ENCODE measurements around the gene KLF9.

Gene KLF9

DNA sequence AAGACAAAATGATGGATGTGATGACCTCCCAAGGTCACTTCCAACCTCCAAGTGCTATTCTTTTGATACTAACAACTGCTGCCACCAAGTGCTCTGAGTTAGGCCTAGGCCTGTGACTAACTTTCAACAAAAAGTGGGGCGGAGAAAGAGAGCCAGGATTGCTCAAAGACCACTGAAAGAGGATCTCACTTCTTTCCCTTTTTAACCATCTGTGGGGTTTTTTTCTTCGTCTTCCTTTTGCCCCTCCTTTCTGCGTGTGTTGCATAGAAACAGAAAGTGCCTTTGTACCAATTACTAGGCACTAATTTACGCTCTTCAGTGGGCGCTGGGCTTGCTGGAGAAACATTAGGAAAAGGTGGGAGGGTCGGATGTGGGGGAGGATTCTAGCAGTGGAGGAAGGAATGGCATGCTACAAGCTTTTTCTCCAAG is 8.0 kb downstream of the KLF9 start:
- in situ Hi-C loops (cut with MboI; ENCODE audit: low sequenced_read_pairs) = loop anchor here (25.0 kb wide), 1 partner anchor 181 kb away; no protein-coding TSS in a partner anchor

DNA sequence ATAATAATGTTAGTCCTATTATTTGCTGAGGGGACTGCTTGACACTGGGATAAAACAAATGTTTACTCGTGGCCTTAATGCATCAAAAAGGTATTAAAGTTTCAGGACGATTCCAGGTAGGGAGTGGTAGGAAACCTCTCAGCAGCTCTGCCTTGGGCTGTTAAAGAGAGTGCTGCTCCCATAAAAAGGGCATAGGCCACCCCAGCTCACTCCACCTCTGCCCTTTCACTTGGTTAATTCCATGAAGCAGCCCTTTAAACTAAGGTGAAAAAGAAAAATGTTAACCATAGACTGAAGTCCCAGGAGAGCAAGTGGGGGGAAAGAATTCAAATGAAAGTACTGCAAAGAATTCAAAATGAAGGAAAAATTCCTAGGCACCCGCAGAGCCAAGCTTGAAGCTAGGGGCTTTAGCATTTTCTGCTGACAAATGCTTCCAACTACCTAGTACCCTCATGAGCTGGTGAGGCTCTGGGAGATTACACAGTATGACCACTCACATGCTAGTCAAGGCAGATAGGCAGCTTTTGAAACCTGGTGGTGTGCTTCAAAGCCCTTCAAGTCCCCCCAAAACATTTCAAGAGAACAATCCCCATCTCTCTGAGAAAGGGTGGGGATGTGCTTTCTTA is 8.5 kb downstream of the KLF9 start:
- in situ Hi-C loops (cut with MboI; ENCODE audit: low sequenced_read_pairs) = loop anchor here (25.0 kb wide), 1 partner anchor 181 kb away; no protein-coding TSS in a partner anchor

DNA sequence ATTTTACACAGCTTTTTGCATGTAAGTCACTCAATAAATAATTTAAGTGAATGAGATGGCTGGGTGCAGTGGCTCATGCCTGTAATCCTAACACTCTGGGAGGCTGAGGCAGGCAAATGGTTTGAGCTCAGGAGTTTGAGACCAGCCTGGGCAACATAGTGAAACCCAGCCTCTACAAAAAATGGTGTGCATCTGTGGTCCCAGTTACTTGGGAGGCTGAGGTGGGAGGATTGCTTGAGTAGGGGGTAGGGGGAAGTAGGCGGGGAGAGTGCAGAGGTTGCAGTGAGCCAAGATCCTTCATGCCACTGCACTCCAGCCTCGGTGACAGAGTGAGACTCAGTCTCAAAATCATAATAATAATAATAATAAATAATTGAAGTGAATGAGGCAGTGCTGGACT is 10.2 kb downstream of the KLF9 start:
- in situ Hi-C loops (cut with MboI; ENCODE audit: low sequenced_read_pairs) = loop anchor here (25.0 kb wide), 1 partner anchor 183 kb away; no protein-coding TSS in a partner anchor

DNA sequence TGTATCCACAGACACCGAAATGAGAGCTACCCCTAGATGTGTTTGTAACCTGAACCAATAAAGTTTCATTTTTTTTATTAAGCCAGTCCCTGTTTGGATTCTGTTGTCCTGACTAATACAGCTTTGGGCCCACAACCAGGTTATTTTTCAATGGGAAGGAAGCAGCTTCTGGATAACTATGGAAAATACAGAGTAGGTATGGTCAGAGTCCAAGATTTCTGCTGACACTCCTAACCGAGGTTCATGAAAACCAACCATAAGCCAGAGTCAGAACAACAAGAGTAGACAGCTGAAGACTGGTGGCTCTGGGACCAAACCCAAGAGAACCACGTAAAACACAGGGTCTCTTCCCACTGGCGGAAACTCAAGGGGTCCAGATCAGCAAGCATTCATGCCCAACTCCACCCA is 10.8 kb downstream of the KLF9 start:
- in situ Hi-C loops (cut with MboI; ENCODE audit: low sequenced_read_pairs) = loop anchor here (25.0 kb wide), 1 partner anchor 184 kb away; no protein-coding TSS in a partner anchor

DNA sequence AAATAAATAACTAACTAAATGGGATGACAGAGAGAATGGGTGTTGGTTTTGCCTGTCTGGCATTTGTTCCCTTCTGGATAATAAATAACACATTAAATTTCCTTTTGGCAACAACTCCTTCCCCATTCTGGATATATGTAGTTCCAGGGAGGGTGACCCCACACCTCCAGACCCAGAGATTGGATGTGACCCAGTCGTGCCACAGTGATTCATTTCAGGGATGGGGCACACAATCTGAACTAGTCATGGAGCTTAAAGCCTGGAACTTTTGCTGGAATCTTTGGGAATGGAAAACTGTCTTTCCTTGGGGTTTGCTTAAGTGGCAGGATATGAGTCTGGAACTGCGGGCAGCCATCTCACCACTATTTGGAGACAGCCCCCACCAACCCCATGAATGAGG is 11.3 kb downstream of the KLF9 start:
- in situ Hi-C loops (cut with MboI; ENCODE audit: low sequenced_read_pairs) = loop anchor here (25.0 kb wide), 1 partner anchor 184 kb away; no protein-coding TSS in a partner anchor

DNA sequence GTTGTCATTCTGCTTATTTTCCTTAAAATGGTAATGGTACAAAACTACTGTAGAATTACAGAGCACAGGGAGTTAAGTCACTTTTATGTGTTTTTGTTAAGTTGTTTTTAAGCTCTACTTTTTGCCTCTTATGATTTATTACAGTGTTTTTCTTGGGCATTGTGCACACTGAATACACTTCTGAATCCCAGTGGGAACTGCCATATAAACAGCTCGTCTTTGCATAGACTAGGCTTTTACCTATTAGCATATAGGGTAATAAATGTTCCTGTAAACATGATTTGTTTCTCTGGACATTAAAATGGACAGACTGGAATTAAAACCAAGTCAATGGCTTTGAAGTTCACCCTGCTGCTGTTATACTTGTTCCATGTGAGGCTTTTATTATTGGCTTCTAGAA is 12.2 kb downstream of the KLF9 start:
- in situ Hi-C loops (cut with MboI; ENCODE audit: low sequenced_read_pairs) = loop anchor here (25.0 kb wide), 1 partner anchor 185 kb away; no protein-coding TSS in a partner anchor

DNA sequence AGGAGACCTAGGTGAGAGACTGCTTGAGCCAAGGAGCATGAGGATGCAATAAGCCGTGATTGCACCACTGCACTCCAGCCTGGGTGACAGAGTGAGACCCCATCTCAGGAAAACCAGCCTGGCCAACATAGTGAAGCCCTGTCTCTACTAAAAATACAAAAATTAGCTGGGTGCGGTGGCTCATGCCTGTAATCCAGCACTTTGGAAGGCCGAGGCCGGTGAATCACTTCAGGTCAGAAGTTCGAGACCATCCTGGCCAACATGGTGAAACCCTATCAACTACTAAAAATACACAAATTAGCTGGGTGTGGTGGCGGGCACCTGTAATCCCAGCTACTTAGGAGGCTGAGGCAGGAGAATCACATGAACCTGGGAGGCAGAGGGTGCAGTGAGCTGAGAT is 13.2 kb downstream of the KLF9 start:
- in situ Hi-C loops (cut with MboI; ENCODE audit: low sequenced_read_pairs) = loop anchor here (25.0 kb wide), 1 partner anchor 186 kb away; no protein-coding TSS in a partner anchor

DNA sequence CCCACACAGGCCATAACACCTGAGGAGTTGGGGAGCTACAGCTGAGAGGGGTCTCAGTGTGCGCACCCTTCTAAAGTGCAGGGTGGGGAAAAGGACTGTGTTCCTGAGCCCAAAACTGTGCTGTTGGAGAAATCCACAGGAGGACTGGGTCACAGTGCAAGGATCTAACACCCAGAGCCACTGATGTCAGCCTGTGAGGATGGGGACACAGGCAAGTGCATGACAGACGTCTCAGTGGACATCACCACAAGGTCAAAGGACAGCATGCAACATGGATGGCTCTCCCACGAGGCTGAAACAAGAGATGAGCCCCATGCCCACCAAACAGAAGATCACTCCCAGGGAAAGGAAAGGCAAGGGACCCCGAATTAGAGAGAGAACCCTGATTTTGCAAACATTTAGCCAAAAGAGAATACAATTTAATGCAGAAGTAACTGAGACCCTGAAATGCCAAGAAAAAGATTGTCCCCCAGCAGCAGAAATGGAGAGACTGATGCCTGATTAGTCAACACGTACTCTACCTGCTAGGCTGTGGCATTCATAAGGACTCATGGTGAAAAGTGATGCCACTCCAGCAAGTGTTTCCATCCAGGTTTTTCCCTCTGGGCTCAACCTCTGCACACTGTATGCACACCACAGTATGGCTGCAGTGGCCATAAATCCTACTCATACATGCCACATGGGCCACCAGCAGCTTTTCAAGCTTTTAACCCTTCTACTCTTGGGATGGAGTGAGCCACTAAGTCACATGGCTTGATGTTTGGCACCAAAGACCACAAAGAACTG is 14.2 kb downstream of the KLF9 start:
- in situ Hi-C loops (cut with MboI; ENCODE audit: low sequenced_read_pairs) = loop anchor here (25.0 kb wide), 1 partner anchor 187 kb away; no protein-coding TSS in a partner anchor

DNA sequence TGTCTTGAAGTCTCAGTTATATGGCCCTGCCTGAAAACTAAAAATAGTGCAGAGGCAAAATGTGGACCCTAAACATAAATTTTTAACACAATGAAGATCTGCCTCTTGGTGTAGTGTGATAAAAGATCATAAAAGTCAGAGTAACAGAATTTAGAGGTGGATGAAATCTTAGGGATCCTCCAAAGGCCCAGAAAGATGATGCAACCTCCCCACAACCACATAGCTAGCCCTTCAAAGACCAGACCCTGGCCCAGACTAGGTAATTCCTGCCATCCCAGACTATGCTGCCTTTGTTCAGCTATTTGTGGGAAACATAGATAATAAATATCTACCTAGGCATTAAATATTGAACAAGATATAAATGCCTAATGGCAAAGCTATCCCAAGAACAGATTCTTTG is 15.3 kb downstream of the KLF9 start:
- in situ Hi-C loops (cut with MboI; ENCODE audit: low sequenced_read_pairs) = loop anchor here (10.0 kb wide), 1 partner anchor 64 kb away; no protein-coding TSS in a partner anchor

DNA sequence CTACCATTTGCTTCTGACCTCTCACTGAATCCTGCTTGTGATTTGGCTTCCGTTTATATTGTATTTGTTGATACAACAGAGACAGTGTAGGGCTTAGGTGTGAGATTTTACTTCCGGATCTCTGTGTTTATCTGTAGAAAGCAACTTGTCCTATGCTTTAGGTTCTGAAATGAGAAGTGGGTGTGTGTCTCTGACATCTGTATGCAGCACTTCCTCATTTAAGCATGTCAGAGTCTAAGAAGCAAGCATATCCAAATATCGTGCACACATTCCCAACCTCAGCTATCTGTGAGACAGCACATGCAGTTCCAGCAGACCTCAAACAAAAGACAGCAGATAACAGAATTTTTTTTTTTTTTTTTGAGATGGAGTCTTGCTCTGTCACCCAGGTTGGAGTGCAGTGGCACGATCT is 16.3 kb downstream of the KLF9 start:
- in situ Hi-C loops (cut with MboI; ENCODE audit: low sequenced_read_pairs) = loop anchor here (10.0 kb wide), 1 partner anchor 63 kb away; no protein-coding TSS in a partner anchor

DNA sequence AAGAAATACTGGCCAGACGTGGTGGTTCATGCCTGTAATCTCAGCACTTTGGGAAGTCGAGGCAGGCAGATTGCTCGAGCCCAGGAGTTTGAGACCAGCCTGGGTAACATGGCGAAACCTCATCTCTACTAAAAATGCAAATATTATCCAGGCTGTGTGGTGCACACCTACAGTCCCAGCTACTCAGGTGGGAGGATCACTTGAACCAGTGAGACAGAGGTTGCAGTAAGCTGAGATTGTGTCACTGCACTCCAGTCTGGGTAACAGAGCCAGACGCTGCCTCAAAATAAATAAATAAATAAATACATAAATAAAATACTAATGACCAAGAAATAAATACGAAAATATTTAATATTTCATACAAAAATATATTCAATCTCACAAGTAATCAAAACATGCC is 18.8 kb downstream of the KLF9 start:
- in situ Hi-C loops (cut with MboI; ENCODE audit: low sequenced_read_pairs) = loop anchor here (10.0 kb wide), 1 partner anchor 61 kb away; no protein-coding TSS in a partner anchor

DNA sequence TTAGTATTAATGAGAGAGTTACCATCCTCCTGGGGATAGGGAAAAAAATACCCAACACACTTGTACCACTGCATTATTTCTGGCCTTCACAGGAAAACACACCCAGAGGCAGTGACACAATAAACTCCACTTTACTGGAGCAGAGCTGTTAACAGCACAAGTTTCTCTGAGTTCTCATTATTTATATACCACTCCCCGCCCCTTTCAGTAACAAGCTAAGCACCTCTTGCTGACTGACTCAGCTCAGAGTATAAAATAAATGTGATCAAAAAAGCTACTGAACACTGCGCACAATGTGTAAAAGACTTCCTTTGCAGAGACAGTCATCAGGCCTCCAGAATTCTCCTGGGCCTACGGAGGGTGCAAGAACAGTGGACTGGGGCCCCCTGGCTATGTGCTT is 21.6 kb downstream of the KLF9 start:
- in situ Hi-C loops (cut with MboI; ENCODE audit: low sequenced_read_pairs) = loop anchor here (10.0 kb wide), 1 partner anchor 58 kb away; no protein-coding TSS in a partner anchor

DNA sequence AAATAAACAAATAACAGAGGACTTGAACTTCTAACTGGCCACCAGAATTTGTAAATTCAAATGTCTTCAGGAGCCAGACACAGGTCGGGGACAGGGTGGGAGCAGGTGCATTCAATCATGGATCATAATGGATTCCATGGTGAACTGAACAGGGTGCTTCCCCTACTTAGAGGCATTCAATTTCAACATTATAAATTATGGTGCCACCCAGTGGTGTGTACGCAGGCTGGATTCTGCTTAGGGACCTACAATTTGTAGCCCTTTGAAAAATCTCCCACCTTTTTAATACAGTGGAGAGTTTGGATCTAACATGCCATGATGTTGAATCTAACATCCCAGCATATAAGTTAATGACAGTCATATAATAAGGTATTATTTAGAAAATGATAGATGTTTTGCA is 22.3 kb downstream of the KLF9 start:
- in situ Hi-C loops (cut with MboI; ENCODE audit: low sequenced_read_pairs) = loop anchor here (10.0 kb wide), 1 partner anchor 57 kb away; no protein-coding TSS in a partner anchor

DNA sequence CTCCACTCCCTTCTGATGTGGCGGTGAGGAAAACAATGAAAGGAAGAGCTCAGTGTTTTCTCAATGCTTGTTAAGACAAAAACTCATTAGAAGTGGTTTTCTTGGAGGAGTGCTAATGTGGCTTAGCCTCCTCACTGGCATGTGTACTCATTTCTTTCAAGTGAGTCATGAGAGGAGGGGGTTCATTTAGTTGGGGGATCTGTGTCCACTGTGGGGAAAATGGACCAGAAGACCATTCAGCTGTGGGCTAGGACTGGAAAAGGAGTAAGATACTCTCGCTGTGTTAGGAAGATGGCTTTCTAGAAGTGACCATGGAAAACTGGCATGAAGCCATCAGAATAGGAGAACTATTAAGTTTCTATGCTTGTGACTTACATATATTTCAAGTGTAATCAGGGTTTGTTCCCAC is 23.5 kb downstream of the KLF9 start:
- in situ Hi-C loops (cut with MboI; ENCODE audit: low sequenced_read_pairs) = loop anchor here (10.0 kb wide), 1 partner anchor 56 kb away; no protein-coding TSS in a partner anchor

DNA sequence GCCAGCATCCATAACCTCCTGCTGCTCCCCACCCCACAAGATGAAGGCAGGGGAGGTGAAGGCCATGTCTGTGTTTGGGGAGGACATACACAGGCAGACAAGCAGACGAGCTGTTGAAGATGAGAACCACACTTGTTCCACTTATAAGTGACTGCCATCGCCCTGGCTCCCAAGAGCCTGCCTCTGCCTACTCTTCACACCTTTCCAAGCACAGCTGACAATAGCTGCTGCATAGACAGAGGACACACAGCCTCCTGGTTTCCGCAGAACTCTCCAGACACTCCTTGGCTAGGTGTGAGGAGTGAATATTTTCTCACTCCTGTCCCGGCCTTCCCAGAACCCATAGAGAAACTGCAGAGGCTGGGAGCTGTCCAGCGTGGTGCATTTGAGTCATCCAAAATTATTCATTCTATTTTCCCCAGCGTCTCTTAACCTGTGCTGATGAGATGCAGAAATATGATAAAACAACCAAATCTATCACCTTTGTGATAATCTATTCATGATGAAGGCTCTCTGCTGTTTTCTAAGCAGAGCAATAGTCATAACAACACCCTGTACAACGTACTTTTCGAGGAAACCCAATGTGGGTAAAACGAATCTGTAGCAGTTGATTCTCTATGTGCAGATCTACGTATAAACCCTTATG is 24.7 kb downstream of the KLF9 start:
- in situ Hi-C loops (cut with MboI; ENCODE audit: low sequenced_read_pairs) = loop anchor here (10.0 kb wide), 1 partner anchor 55 kb away; no protein-coding TSS in a partner anchor

DNA sequence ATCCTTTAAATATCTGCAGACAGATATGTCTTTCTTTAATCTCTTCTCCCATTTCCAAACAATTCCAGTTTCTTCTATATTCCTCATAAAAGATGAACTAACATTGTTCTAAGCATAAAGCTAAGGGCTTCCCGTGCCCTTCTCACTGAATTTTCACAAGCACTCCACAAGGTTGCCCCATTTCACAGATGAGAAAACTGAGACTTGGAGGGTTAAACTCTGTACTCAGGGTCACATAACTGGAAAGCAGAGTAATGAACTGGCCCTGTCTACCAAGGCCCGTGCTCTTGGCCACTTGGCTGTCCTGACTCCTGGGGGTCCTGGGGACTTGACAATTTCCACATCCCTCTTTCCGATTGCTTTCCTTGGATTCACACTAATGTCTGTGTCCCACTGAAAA is 25.3 kb downstream of the KLF9 start:
- in situ Hi-C loops (cut with MboI; ENCODE audit: low sequenced_read_pairs) = no loop called here

DNA sequence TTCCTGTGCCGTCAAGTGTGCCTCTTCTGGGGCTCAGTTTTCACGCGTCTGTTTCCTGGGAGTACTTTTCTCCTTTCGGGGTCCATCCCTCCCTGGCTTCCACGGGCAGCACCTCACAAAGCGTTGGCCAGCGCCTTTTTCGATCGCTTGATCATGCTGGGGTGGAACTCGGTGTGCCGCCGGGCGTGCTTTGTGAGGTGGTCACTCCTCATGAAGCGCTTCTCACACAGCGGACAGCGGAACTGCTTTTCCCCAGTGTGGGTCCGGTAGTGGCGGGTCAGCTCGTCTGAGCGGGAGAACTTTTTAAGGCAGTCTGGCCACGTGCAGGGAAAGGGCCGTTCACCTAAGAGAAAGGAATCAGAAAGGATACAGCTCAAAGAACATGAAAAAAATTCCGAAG is 26.8 kb downstream of the KLF9 start:
- in situ Hi-C loops (cut with MboI; ENCODE audit: low sequenced_read_pairs) = no loop called here

DNA sequence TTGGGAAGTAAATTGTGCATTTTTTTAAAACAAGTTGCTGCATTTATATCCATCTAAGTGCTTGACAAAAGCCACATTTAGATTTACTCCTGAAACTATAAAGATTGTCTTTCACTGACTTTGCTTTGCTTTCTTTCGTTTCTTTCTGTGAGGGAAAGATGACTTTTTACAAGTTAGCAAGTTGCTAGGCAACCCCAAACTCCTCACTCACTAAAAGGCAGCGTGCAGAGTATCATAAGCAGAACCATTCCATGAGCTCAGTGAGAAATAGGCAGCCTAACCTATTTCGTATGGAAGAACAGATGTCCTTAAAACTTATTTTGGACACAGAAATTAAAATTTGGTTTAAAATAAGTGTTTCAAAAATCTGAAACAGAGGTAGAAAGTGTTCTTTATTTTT is 29.0 kb downstream of the KLF9 start:
- in situ Hi-C loops (cut with MboI; ENCODE audit: low sequenced_read_pairs) = no loop called here

DNA sequence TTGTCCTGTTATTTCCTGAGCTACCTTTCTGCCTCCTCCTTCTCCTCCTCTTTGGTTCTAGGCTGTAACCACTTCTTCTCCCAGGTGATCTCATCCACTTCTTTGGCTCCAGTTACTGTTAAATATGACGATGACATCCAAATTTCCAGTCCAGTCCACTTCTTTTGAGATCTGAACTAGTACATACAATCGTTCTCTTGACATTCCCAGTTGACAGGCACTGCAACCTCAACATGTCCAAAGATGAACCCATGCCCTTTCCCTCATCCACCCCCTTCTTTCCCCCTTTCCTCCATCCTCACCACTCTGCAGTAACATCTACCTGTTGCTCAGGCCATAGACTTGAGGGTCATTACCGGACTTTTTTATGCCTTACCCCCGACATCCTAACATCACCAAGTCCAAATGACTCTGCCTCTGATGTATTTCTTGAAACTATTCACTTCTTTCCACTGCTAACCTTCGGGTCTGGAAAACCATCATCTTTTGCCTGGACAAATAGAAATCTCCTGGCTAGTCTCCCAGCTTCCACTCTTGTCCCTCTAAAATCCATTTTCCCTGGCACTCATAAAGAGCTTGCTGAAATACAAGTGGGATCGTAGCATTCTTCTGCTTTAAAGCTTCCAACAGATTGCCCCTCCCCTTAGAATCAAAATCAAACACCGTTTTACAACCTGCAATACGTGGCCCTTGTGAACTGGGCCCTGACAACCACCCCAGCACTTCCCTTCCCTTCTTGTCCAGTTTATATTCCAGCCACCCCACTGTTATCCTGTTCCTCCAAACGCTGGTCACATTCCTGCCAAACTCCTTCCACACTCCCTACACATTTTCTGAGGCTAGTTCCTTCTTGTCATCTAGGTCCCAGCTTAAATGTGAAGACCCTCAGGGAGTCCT is 31.5 kb downstream of the KLF9 start:
- in situ Hi-C loops (cut with MboI; ENCODE audit: low sequenced_read_pairs) = no loop called here
